ENCODE measurements around the gene RHOF.

DNA sequence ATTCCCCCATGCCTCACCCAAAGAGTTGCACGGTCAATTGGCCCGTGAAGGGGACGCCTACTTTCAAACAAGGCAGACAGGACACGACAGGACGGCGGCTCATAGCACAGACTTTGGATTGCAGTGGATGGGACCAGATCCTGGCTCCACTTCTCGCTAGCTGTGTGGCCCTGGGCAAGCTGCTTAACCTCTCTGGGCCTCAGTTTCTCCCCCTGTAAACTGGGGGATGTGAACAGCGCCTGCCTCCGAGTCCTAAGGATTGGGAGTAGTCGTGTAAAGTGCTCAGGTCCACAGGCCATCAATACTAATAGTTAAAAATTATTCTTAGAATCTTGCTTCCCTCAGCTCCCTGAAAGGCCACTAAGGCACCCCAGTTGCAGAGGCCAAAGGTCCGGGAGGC, 13.1 kb downstream of the RHOF start:
- TF ChIP-seq NFRKB (IDR thresholded peaks at IDR 0.05) (no peak), FOXA1 (IDR thresholded peaks at IDR 0.05) (no peak), ARNT (IDR thresholded peaks at IDR 0.05) (no peak), FOXK2 (IDR thresholded peaks at IDR 0.05) (no peak), BHLHE40 (IDR thresholded peaks at IDR 0.05; ENCODE audit: borderline replicate concordance) (no peak), SUZ12 (IDR thresholded peaks at IDR 0.05) (no peak)
